Left ventricle myocardium inferior (tissue), 1 donor: ENCODE results near the gene EEA1. TPM values are rescaled to one million over a fixed set of nuclear protein-coding genes. Genes with fewer than 3 reads are reported as not detected.
"Not testable (repeated sequence)": the region's sequence is repeated elsewhere in the genome, so short reads cannot be mapped to it uniquely, and the experiment has no call there.

ENCODE experiments used
- DNase-seq: peaks from one replicate; pipeline ENCODE4 v3.0.0-alpha.2; 2020
- H3K27ac ChIP-seq: fragments of 200-600 bp; replicated peaks from 2 replicates; pipeline ENCODE4 v1.8.0; 2021
- H3K27me3 ChIP-seq: fragments of 200-600 bp; 2 replicates; pipeline ENCODE4 v1.8.0; 2021; ENCODE audit warnings: low read depth
- H3K36me3 ChIP-seq: fragments of 200-600 bp; 2 replicates; pipeline ENCODE4 v1.8.0; 2021
- H3K4me1 ChIP-seq: fragments of 200-600 bp; 2 replicates; pipeline ENCODE4 v1.8.0; 2021
- H3K4me3 ChIP-seq: fragments of 200-600 bp; 2 replicates; pipeline ENCODE4 v1.8.0; 2021; ENCODE audit warnings: mild to moderate bottlenecking, moderate library complexity
- H3K9me3 ChIP-seq: fragments of 200-600 bp; replicated peaks from 2 replicates; pipeline ENCODE4 v1.8.0; 2021
- intact Hi-C: fragments of 100-400 bp; cut with micrococcal nuclease; formaldehyde crosslinking; loops from one replicate; pipeline ENCODE4 v1.11.0; 2022
- total RNA-seq: library from RNA; stranded (reverse); fragmentation: NEBNext Ultra II Directional; extraction: Animal tissue kit (Norgen Biotek cat#: 25700); gene quantifications from one replicate; pipeline ENCODE4 v1.2.1, GENCODE V29; 2021
- TF ChIP-seq, protein P1 (sequence below): fragments of 200-600 bp; IDR thresholded peaks from 2 replicates; pipeline ENCODE4 v1.8.0; 2021; ENCODE audit warnings: antibody characterized with exemption, mild to moderate bottlenecking, borderline replicate concordance
- donor health status: DM: no; HTN: yes; CAD: no; lungs with severe emphysema.

EEA1 gene
- total RNA-seq, 1 donor from 2014 or later = 23.9 TPM

DNA sequence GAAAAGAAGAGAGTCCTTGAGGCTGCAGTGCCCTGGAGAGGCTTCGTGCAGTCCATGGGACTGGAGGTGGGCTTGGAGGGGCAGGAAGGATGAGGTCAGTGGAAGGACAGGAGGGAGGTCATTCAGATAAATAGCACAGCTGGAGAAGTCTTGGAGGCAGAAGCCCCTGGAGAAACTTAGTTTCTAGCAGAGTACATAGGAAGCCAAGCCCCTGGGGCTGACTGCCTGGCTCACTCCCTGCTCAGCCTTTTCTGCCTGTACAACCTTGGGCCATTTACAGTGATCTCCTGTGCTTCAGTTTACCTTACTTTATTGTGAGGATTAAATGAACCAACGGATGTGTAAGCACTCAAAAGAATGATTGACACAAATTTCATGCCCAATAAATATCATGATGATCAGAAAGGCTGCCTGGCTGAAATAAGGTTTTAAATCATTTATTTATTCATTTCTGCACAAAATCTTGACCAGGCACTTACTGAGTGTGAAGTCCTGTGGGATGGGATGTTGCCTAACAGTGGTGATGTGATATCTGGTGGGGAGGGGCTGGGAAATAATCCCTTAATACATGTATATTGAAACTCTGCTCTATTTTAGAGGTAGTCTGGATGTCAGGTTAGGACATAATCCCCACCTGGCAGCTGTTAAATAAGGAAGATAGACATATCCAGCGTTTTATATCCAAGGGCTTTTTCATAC lies 172.0 kb downstream of the EEA1 start:
- Histone ChIP-seq H3K27me3 (no peaks in the 10 kb centered on the region), H3K36me3 (no peaks in the 10 kb centered on the region), H3K4me1 (peaks cover 16% of the 10 kb centered on the region), H3K9me3 (peaks cover 5% of the 10 kb centered on the region), H3K27ac (peak overlapping the region; percentile 8), H3K4me3 (no peak overlapping the region)
- TF ChIP-seq, protein P1, sequence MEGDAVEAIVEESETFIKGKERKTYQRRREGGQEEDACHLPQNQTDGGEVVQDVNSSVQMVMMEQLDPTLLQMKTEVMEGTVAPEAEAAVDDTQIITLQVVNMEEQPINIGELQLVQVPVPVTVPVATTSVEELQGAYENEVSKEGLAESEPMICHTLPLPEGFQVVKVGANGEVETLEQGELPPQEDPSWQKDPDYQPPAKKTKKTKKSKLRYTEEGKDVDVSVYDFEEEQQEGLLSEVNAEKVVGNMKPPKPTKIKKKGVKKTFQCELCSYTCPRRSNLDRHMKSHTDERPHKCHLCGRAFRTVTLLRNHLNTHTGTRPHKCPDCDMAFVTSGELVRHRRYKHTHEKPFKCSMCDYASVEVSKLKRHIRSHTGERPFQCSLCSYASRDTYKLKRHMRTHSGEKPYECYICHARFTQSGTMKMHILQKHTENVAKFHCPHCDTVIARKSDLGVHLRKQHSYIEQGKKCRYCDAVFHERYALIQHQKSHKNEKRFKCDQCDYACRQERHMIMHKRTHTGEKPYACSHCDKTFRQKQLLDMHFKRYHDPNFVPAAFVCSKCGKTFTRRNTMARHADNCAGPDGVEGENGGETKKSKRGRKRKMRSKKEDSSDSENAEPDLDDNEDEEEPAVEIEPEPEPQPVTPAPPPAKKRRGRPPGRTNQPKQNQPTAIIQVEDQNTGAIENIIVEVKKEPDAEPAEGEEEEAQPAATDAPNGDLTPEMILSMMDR = no peak
- DNase-seq = no peak
- intact Hi-C loops = no loop called here

DNA sequence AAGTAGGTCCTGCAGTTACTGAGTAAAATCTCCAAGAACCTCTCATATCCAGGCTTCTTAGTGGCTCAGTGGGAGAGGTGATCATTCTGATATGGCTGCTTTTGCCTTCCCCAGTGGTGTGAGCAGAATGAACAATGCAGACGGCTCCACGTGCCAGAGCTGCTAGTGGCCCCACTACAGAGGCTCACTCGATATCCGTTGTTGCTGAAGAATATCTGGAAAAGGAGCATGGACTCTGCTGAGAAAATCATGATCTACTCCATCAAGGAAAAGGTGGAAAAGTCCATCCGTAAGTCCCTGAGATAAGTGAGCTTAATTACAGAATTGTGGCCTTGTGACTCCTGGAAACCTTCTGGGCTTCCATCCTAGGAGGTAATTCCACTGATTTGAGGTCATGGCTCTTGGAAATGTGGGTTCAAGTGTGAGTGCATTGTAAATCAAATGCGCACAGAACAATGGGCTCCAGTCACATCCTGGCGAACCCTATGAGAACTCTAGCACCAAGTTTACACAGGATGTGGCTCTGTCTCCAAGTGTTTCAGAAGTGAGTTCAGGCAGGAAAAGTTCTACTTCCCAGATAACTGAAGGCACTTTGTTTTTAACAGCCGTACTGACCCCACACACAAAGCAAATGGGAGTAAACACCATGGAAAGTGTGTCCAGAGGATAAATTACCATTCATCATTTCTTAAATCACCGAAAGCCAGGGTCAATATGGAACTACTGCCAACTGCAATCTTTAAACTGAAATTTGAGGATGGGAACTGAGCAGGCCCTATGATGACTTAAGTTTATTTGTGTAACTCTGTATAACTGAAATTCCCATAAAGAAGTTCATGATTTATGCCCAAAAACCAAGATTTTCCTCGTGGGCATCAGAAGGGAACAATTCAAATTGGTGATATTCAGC lies 174.9 kb downstream of the EEA1 start:
- Histone ChIP-seq H3K4me3 (no peak overlapping the region), H3K9me3 (no peaks in the 10 kb centered on the region), H3K27me3 (no peaks in the 10 kb centered on the region), H3K36me3 (no peaks in the 10 kb centered on the region), H3K4me1 (peaks cover 16% of the 10 kb centered on the region), H3K27ac (peak overlapping the region; percentile 71)
- intact Hi-C loops = no loop called here
- no peak for DNase-seq
- TF ChIP-seq, protein P1 = no peak

DNA sequence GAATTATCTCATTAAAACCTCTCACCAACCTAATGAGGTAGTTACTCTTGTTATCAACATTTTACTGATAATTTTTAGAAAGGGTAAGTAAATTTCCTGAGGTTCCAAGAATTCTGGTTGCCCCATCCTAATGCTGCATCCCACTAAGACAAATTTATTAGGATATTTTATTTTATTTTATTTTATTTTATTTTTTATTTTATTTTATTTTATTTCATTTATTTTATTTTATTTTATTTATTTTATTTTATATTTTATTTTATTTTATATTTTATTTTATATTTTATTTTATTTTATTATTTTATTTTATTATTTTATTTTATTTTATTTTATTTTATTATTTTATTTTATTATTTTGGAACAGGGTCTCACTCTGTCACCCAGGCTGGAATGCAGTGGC lies 179.4 kb downstream of the EEA1 start:
- H3K27me3 ChIP-seq, H3K4me3 ChIP-seq, H3K36me3 ChIP-seq, H3K27ac ChIP-seq, H3K9me3 ChIP-seq, intact Hi-C loops, DNase-seq: not testable (repeated sequence)
- H3K4me1 ChIP-seq = peaks cover 18% of the 10 kb centered on the region

DNA sequence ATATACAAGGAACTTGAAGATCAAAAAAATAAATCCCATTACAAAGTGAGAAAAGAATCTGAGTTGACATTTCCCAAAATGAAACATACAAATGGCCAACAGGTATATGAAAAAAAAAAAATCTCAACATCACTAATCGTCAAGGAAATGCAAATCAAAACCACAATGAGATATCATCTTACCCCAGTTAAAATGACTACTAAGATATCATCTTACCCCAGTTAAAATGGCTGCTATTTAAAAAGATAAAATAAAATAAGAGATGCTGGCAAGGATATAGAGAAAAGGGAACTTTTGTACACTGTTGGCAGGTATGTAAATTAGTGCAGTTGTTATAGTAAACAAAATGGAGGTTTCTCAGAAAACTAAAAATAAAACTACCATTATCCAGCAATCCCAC lies 181.9 kb downstream of the EEA1 start:
- intact Hi-C loops = no loop called here
- H3K36me3 ChIP-seq = no peaks in the 10 kb centered on the region
- H3K27ac ChIP-seq = peak overlapping the region; percentile 62
- TF ChIP-seq, protein P1 = no peak
- no peaks in the 10 kb centered on the region for H3K9me3 ChIP-seq
- H3K4me1 ChIP-seq = peaks cover 18% of the 10 kb centered on the region
- DNase-seq = no peak
- H3K4me3 ChIP-seq = no peak overlapping the region
- no peaks in the 10 kb centered on the region for H3K27me3 ChIP-seq

DNA sequence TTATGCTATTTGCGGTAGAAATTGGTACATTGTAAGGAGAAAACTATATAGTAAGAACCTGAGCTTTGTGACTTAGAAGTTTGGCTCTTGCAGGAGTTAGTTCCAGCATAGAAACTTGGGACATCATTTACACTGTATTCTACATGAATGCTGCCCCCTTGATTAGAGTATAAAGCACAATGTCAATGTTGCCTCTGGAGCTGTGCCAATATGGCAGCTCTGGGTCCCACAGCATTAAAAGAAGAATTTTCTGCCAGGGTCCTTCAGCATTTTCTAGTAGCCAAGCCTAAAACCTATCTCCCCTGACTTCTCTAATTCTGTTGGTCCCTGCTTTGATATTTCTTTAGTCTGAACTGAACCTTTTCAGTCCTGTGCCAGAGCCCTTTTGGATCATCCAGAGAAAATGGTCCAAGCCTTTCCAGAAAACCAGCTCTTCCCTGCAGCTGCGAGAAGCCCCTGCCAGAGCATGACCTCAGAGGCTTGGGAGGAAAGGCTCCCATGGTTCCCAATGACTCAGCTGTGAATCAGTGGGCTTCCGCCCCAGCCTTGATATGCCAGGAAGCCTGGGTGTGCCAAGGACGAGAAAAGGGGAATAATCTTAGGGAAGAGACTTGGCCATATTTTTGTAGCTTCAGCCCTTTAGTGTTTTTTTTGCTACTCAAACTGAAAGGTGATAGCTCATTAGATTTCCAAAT lies 183.1 kb downstream of the EEA1 start:
- intact Hi-C loops = no loop called here
- Histone ChIP-seq H3K36me3 (no peaks in the 10 kb centered on the region), H3K27ac (peak overlapping the region; percentile 62), H3K4me3 (no peak overlapping the region), H3K27me3 (no peaks in the 10 kb centered on the region), H3K4me1 (peaks cover 18% of the 10 kb centered on the region), H3K9me3 (no peaks in the 10 kb centered on the region)
- peak; percentile 83 for DNase-seq
- TF ChIP-seq, protein P1 = no peak
